Skin of body (tissue), 2 donors: ENCODE data around the gene PDCD6IP. TPM values are rescaled to one million over a fixed set of nuclear protein-coding genes. Genes with fewer than 3 reads are reported as not detected.
"Not testable (repeated sequence)": the region's sequence is repeated elsewhere in the genome, so short reads cannot be mapped to it uniquely, and the experiment has no call there.

Experiments used
- DNase-seq: peaks from one replicate; lab custom pipeline; 2025; lab: John Stamatoyannopoulos, UW
- total RNA-seq: library from RNA; depleted of rRNA; stranded (reverse); fragments of >200 nt; gene quantifications from one replicate; pipeline ENCODE4 v1.2.3, GENCODE V29; 2014

The PDCD6IP gene
- total RNA-seq, 1 donor from 2014 or later: 114 TPM

DNA sequence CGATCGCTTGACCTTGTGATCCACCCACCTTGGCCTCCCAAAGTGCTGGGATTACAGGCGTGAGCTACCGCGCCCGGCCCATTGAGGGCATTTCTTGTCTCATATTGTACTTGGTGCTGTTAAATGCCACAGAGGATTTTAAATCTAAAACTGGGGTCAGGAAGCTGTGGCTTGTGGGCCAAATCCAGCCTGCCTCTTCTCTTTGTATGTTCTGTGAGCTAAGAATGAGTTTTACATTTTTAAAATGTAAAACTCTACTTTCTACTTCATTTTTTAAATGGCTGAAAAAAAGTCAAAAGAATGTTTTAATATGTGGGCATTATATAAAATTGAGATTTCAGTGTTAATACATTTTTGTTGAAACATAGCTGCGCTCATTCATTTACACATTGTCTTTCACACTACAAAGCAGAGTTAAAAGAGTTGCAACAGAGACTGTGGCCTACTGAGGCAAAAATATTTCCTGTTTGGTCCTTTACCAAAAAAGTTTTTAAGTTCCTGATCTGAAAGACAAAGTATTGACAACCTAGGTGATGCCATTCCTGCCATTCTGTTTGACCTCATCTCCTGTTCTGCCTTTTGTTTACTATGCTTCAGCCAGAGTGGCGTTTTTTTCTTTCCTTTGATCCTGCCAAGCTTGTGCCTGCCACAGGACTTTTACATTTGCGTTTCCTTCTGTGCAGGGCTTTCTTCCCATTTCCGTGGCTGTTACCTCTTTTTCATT lies 50.4 kb downstream of the PDCD6IP start:
- no peak for DNase-seq

DNA sequence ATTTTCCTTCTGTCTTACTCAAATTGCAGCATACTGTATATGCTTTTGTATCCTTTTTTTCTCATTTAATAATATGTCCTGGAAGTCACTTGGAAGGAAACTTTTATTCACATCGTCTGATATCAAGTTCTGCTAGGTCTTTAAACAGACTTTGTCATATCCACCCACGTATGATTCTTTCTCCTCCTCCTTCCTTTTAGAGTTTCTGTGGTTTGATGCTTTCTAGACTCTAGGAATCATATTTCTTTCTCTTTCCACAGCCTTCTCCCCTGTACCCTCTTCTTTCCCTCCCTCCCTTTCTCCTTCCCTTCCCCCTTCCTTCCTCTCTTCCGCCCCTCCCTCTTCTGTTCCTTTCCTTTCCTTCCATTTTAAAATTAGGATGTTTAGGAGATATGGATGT lies 52.2 kb downstream of the PDCD6IP start:
- not testable (repeated sequence) for DNase-seq

DNA sequence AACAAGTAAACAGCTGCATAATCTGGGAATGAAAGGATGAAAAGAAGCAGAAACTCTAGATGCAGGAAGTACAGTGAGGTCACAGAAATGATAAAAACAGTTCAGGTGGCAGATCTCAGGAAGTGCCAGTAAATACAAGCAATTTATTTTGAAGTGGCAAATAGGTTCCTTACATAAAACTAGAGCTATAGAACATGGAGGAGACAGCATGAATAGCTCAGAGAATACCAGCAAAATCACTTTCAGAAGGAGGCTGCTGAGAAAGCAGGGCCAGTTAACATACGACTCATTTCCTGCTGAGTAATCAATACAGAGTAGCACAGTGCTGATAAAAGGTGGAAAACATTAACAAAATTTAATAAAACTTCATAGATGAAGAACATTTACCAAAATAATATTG lies 57.0 kb downstream of the PDCD6IP start:
- DNase-seq: not testable (repeated sequence)

- DNase-seq: no peak
Observed at GRCh38 chr3:33855884-33856546, 57.6 kb downstream of the PDCD6IP start.

GRCh38 chr3:33857701-33858100 lies 59.3 kb downstream of the PDCD6IP start:
- DNase-seq: not testable (repeated sequence)

DNA sequence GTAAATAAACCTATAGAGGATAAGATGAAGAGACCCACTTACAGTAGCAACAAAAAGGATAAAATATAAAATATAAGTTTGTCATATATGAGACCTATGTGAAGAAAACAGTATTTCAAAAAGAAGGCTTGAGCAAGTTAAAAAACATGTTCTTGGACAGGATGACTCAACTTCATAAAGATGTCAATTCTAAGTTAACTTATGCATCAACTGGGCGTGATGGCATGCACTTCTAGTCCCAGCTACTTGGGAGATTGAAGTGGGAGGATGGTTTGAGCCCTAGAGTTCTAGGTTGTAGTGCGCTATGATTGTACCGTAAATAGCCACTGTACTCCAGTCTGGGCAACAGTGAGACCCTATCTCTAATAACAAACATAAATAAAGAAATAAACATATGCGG lies 59.7 kb downstream of the PDCD6IP start:
- no peak for DNase-seq

GRCh38 chr3:33860373-33861050 lies 62.1 kb downstream of the PDCD6IP start:
- no peak for DNase-seq

GRCh38 chr3:33865133-33865532 lies 66.7 kb downstream of the PDCD6IP start:
- no peak for DNase-seq

DNA sequence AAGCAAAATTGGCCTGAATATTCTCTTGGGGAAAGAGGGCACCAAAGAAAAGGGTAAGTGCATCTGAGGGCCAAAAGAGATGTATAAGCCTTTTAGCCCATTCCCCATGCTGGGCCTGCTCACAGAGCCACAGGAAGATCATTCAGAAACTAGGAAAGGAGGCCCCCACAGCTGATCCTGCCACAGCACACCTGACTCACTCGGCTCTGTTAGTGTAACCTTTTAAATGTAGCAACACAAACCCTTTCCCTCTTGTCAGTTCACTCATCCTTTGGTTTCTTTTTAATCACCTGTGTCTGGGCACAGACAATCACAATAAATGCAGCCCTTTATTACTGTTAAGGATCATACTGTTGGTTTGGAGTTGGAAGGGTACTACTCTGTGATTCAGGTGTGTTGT lies 69.9 kb downstream of the PDCD6IP start:
- DNase-seq: no peak

DNA sequence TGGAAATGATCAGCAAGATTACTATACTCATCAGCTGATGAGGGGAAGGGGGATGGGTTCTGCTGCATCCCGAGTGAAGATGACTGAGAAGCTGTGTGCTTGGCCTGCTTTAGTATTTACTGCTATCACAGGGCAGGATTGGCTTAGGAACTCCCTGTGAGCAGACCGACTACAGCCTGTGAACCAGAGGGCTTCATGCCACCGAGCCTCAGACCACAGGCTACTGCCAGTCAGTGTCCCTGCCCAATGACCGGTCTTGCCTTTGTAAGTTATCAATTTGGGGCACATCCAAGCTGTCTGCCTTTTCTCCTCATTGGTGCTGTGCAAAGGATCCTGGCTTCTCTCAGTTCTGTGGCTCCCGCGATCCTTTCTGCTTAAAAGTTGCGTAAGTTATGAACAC lies 71.5 kb downstream of the PDCD6IP start:
- no peak for DNase-seq

DNA sequence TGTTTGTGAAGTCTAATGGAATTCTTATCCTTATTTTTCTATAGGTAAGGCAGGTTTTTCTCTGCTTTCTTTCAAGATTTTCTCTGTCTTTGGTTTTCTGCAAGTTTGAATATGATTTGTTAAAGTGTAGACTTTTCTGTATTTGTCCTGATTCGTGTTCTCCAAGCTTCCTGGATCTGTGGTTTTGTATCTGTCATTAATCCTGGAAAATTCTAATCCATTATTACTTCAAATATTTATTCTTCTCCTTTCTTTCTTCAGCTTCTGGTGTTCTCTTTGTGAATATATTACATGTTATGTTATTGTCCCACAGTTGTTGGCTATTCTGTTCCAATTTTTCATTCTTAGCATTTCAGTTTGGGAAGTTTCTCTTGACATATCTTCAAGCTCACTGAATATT lies 76.4 kb downstream of the PDCD6IP start:
- no peak for DNase-seq

DNA sequence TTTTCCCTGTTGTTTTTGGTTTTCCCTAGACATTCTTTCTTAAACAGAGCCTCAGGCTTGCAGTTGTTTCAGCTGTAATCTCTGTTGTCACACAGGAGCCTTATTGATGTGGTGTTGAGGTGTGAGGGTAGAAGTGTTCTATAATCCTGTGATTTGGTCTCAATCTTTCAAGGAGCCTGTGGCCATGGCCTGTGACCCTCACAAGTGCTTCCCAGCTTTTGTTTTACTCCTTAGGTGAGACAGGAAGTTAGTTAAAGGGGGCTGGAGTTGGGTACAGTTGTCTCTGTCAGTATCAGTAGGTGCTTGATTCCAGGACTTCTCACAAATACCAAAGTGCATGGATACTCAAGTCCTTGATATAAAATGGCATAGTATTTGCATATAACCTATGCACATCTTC lies 77.2 kb downstream of the PDCD6IP start:
- no peak for DNase-seq

GRCh38 chr3:33877187-33877586 lies 78.8 kb downstream of the PDCD6IP start:
- DNase-seq: no peak

DNA sequence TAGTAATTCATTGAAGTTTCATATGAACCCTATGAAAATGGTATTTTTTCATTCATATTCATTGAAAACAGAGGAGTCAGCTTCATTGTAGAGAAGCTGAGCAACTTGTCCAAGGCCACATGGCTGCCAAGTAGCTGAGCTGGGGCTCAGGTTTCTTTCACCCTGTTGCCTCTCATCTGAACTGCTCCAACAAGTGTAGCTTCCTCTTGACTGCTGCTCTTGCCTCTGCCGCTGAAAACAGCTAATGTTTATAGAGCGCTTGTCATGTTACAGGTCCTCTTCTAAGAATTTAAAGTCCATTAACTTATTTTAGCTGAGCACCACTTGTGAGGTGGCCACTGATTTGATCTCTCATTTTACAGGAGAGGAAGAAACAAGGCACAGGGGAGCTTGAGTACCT lies 81.1 kb downstream of the PDCD6IP start:
- no peak for DNase-seq

DNA sequence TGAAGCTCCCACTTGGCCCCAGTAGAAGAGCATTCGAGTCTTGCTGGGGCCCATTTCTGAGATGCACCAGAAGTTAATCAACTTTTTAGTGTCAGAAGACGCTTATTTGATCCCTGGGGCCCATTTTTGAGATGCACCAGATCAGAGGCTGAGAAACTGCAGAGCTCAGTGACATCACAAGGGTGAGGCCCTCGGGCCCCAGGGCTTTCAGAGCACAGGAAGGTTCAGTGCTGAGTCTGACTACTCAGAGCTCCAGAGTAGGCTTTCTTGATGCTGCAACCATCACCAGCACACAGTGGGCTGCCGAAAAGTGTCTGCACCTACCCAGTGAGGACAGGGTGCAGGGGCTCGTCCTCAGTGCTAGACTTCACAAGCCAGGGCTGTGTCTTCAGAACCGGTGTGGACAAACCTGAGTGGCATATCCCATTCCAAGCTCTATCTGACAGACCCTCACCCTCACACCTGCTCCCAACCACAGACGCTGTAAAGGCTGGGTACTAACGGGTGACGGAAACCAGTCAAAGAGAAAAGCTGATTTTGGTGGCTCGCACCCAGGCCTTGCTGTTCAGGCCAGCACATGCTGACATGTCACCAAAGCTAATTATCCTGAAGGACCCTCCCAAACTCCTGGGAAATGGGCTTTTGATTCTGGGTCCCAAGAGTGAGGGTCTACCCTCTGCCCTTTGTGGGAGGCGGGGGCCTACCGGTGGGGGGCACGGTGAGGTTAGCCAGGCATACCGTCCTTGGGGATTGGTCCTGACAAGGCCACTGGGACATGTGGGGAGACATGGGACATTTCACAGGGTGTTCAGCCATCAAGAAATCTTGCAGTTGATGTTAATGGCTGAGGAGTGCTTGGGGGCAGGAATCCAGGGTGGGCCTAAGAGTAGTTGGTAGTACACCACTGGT lies 83.0 kb downstream of the PDCD6IP start:
- DNase-seq: no peak

GRCh38 chr3:33882296-33882695 lies 83.9 kb downstream of the PDCD6IP start:
- DNase-seq: no peak

- DNase-seq: peak; percentile 14
Observed at GRCh38 chr3:33883538-33883950, 85.1 kb downstream of the PDCD6IP start.

DNA sequence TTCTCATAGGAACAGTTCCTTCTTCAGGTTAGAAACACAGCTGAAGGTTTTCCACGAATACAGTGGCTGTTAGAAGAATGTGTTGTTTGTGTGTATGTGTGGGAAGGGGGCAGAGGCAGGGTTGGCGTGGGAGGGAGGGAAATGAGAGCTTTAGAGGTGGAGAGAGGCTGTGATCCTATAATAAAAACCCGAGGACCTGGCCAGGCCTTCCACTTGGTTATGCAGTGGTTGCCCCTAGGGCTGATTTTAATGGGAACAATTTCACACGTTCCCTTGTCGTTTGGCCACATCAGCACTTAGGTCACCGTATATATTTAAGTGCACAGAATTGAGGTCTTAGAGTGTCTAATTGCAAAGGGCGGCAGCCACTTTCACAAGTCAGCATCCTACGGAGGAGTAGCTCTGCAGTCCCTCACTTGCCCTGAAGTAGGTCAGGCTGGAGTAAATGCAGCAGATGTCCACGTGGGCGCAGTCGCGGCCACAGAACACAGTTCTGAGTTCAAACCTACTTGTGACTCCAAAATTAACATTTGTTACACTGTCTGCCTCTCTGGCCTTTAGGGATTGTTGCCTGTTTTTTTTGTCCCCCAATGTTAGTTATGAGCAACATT lies 85.6 kb downstream of the PDCD6IP start:
- no peak for DNase-seq

DNA sequence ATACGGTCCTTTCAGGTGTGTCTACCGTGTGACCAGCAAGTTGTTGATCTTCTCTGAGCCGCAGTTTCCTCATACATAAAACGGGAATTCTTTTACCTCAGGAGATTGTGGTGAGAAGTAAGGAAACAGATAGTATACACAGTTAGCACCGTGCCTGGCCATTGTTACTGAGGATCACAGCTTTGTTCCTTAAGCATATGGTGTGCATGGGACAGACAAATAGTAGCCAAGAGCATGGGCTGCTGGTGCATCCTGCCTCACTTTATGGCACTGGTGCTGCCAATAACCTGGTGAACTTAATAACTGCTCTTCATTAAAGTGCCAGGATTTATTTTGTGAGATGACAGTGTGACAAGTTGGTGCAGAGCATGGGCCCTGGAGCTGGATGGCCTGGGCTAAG lies 86.3 kb downstream of the PDCD6IP start:
- no peak for DNase-seq

- DNase-seq: no peak
Observed at GRCh38 chr3:33885496-33885895, 87.1 kb downstream of the PDCD6IP start.

GRCh38 chr3:33886015-33886414 lies 87.6 kb downstream of the PDCD6IP start:
- no peak for DNase-seq
